GM12891 (cell line): ENCODE data around the gene SERPIND1.

ENCODE experiments used
- DNase-seq: peaks from one replicate; pipeline ENCODE4 v3.0.0; 2011; ENCODE audit warnings: low spot score; ENCODE audit not compliant: insufficient read length
- FAIRE-seq: peaks from 2 replicates; lab custom pipeline; 2011; peaks lifted over from hg19 to GRCh38; lab: Jason Lieb, UNC
- PAX5 ChIP-seq: IDR thresholded peaks from 2 replicates; pipeline ENCODE4 v1.6.1; 2011; ENCODE audit warnings: low read length, moderate library complexity, mild to moderate bottlenecking; ENCODE audit not compliant: insufficient read depth, severe bottlenecking
- POLR2A ChIP-seq: IDR thresholded peaks from 2 replicates; pipeline ENCODE4 v1.6.1; 2011; ENCODE audit warnings: low read depth, low read length, control low read depth
- POLR2AphosphoS5 ChIP-seq: IDR thresholded peaks from 2 replicates; pipeline ENCODE4 v1.6.1; 2011; ENCODE audit warnings: low read depth, low read length, control low read depth
- POU2F2 ChIP-seq: IDR thresholded peaks from 2 replicates; pipeline ENCODE4 v1.6.1; 2011; ENCODE audit warnings: low read depth, mild to moderate bottlenecking, control low read depth, low read length, moderate library complexity
- SPI1 ChIP-seq: IDR thresholded peaks from 2 replicates; pipeline ENCODE4 v1.6.1; 2011; ENCODE audit warnings: low read depth, low read length, control low read depth
- TAF1 ChIP-seq: IDR thresholded peaks from 2 replicates; pipeline ENCODE4 v1.6.1; 2011; ENCODE audit warnings: low read depth, low read length, control low read depth

The SERPIND1 gene

DNA sequence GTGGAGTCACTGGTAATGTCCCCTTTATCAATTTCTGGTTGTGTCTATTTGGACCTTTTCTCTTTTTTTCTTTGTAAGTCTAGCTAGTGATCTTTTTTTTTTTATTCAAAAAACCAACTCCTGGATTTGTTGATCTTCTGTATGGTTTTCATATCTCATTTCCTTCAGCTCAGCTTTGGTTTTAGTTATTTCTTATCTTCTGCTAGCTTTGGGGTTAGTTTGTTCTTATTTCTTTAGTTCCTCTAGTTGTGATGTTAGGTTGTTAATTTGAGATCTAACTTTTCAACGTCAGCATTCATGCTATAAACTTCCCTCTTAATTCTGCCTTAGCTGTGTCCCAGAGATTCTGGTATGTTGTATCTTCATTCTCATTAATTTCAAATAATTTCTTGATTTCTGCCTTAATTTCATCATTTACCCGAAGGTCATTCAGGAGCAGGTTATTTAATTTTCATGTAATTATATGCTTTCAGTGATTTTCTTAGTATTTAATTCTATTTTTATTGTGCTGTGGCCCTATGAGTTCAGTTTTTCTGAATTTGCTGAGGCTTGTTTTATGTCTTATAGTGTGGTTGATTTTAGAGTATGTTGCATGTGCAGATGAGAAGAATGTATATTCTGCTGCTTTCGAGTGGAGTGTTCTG, 55.7 kb downstream of the SERPIND1 start:
- no peak for TF ChIP-seq POLR2A
- no peak for TF ChIP-seq POU2F2
- no peak for TF ChIP-seq TAF1
- TF ChIP-seq PAX5, result no peak
- FAIRE-seq, result no peak

DNA sequence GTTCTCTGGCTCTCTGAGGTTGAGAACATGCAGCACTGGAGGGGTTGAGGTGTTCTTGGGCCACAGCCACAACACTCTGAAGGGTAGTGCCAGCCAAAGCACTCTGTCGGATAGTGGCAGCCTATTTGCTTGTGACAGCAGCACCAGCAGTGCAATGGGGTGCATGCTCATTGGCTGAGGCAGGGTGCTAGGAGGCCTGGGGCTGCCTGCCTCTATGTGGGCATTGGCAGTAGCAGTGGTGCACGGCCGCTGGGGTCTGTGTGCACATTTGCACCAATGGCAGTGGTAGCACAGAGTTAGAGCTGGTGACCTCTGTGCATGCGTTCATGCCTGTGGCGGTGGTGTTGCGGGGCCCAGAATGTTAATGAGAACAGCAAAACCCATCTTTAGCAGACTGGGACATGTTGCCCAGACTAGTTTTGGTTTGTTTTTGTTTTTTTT, 59.3 kb downstream of the SERPIND1 start:
- no peak for TF ChIP-seq PAX5
- no peak for TF ChIP-seq POLR2A
- no peak for TF ChIP-seq POLR2AphosphoS5
- TF ChIP-seq SPI1, result no peak
- no peak for TF ChIP-seq POU2F2
- TF ChIP-seq TAF1, result no peak
- FAIRE-seq (no peak), DNase-seq (no peak)

More for the DNA sequence above, 55.7 kb downstream of the SERPIND1 start:
- DNase-seq, result no peak

DNA sequence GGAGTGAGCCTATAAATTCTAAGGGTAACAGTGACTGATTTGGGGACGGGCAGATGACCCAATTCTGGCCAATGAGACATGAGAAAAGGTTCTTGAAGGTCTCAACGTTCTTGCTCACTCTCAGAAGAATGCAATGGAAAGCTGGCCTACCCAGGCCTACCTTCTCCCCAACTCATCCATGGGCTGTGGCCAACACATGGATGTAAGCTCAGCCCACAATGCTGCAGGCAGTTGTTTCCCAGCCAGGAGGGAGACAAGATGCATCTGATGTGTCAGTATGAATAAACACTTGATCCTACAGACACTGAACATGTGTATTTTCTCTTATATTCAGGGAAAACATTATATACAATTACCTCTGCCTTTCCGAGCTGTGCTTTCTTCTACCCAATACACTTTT, 60.3 kb downstream of the SERPIND1 start:
- TF ChIP-seq POLR2A (no peak), TAF1 (no peak), POU2F2 (no peak), POLR2AphosphoS5 (no peak), PAX5 (no peak), SPI1 (no peak)
- DNase-seq, result no peak
- FAIRE-seq, result no peak

DNA sequence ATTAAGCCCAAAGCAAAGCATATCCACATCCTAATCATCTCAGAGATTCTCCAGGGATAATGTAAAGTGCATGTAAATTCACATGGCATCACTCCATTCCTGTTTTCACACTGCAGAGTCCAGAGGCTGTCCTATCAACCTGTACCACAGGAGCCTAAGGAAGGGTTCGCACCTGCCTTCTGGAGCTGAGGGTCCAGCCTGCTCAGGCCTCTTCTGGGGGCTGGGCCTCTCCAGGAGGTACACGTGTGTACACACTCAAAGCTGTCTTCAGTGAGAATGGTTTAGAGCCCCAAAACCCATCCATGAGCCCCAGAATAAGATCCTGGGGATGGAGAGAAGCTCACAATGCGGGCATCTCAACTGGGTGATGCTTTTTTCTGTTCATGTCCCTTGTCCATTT, 60.8 kb downstream of the SERPIND1 start:
- TF ChIP-seq TAF1 (no peak), POLR2AphosphoS5 (no peak), POU2F2 (no peak), SPI1 (no peak), PAX5 (no peak), POLR2A (no peak)
- DNase-seq (no peak), FAIRE-seq (no peak)
